Liver (tissue), 2 donors: ENCODE results near the gene IRAG1.

Experiments
- GABPA ChIP-seq, 2 donors: IDR thresholded peaks in 1 of 2; conservative IDR thresholded peaks in 1 of 2; 2 replicates each; pipeline ENCODE4 v1.6.1; 2016; ENCODE audit warnings: antibody characterized with exemption in 2 of 2, mild to moderate bottlenecking in 1 of 2, moderate library complexity in 1 of 2
- TAF1 ChIP-seq: conservative IDR thresholded peaks from 2 replicates; pipeline ENCODE4 v1.6.1; 2016; ENCODE audit warnings: antibody characterized with exemption, mild to moderate bottlenecking
- YY1 ChIP-seq: IDR thresholded peaks from 2 replicates; pipeline ENCODE4 v1.6.1; 2016; ENCODE audit warnings: antibody characterized with exemption, mild to moderate bottlenecking
- donor health status: healthy.

DNA sequence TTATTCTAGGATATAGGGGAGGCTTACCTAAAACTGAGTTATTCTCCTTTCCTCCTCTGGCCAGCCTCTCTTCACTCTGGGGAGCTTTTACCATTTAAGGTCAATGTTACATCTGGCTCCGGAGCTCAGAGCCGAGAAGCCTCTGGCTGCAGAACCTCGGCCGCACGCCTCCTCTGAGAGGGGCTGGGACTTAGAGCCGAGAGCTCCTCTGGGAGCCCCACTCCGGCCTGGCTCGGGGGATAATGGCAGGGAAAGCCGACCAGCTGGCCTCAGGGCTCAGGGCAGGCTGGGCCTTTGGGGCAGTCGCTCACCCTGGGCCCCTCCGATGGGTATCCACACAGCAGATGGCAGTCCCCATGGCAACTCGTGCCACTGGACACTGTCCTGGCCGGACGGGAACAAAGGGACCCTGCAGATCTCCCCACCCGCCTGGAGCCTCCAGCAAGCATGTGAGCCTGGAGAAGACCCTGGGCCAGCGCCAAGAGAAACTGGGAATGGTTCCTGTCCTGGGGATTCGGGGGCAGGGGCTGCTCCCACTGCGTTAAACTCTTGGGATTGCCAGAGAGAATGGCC is at the start of gene IRAG1:
- TF ChIP-seq GABPA (IDR thresholded peaks at IDR 0.05 in 1 of 2, conservative IDR thresholded peaks at IDR 0.05 in 1 of 2) = no peak
- TF ChIP-seq YY1 = no peak
- no peak for TF ChIP-seq TAF1
